GM12891 (cell line): ENCODE results near the gene SLC9A1.

Source experiments
- PAX5 ChIP-seq: IDR thresholded peaks from 2 replicates; pipeline ENCODE4 v1.6.1; 2011; ENCODE audit warnings: low read length, moderate library complexity, mild to moderate bottlenecking; ENCODE audit not compliant: insufficient read depth, severe bottlenecking
- POLR2A ChIP-seq: IDR thresholded peaks from 2 replicates; pipeline ENCODE4 v1.6.1; 2011; ENCODE audit warnings: low read depth, low read length, control low read depth
- POLR2AphosphoS5 ChIP-seq: IDR thresholded peaks from 2 replicates; pipeline ENCODE4 v1.6.1; 2011; ENCODE audit warnings: low read depth, low read length, control low read depth
- POU2F2 ChIP-seq: IDR thresholded peaks from 2 replicates; pipeline ENCODE4 v1.6.1; 2011; ENCODE audit warnings: low read depth, mild to moderate bottlenecking, control low read depth, low read length, moderate library complexity
- SPI1 ChIP-seq: IDR thresholded peaks from 2 replicates; pipeline ENCODE4 v1.6.1; 2011; ENCODE audit warnings: low read depth, low read length, control low read depth
- TAF1 ChIP-seq: IDR thresholded peaks from 2 replicates; pipeline ENCODE4 v1.6.1; 2011; ENCODE audit warnings: low read depth, low read length, control low read depth

DNA sequence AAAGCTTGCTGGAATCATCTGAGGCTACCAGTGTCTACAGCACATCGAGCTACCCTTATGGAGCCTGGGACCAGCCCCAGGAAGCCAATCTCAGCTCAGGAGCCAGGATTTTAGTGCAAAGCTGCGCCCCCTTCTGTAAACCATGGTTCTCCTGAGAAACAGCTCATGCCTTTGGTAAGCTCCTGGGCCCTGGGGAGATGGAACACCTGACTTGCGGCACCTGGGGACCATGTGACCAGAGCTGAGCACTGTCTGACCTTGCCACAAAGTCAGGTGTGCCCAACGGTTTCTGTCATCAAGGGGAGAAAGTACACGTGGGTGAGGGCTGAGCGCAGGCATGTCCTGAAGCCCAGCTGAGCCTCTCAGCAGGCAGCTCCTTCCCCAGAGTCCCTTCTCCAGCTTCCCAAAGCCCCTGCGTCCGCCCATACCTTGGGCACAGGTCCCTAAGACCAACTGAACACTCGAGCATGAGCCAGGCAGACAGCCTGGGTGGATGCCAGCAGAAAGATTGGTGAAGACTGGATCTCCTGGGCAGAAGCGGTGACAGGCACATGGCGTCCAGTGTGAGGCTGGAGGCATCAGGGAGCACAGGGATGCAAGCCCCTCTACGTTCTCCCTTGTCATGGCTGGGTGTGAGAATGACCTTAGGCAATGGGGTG, 84.4 kb downstream of the SLC9A1 start:
- no peak for TF ChIP-seq POU2F2
- TF ChIP-seq POLR2A, result no peak
- TF ChIP-seq POLR2AphosphoS5, result no peak
- TF ChIP-seq TAF1, result no peak
- no peak for TF ChIP-seq SPI1
- TF ChIP-seq PAX5, result no peak
